DMS114 treated with DMSO at 0.1 percent for 48 hours (cell line): ENCODE data around the gene ARL16.
A peak's percentile ranks its signal among the peaks of the same experiment; 100 is the strongest.

ENCODE experiments used
- DNase-seq: peaks from one replicate; lab custom pipeline; 2025; ENCODE audit not compliant: unreplicated experiment; lab: John Stamatoyannopoulos, UW

The ARL16 gene

DNA sequence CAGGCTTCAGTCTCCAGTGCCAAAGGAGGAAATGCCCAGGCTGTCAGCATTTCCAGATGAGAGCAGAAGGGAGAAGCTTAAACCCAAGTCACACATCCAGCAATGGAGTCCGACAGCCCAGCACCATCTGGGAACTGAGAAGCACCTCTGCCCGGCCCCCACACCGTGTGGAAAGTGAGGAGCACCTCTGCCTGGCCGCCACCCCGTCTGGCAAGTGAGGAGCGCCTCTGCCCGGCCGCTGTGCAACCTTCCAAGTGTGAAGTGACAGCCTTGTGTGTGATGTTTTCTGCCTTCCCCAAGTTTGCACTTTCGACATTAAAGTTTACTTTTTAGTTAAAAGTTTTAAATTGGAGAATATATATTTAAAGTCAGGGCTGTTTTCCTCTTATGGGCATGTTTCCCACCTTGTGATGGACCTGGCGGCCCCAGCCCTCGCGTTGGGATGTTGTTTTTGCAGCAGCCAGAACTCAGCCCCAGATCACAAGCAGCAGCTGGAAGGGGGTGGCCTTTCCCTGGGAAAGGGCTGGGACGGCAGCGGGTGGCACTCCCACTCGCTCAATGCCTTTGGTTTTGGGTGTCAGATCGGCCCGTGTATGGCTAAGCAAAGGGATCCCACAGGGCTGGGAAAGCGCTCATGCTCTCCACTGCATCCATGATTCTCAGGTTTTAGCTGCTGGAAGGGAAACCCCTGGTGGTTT, 9.9 kb downstream of the ARL16 start:
- no peak for DNase-seq

DNA sequence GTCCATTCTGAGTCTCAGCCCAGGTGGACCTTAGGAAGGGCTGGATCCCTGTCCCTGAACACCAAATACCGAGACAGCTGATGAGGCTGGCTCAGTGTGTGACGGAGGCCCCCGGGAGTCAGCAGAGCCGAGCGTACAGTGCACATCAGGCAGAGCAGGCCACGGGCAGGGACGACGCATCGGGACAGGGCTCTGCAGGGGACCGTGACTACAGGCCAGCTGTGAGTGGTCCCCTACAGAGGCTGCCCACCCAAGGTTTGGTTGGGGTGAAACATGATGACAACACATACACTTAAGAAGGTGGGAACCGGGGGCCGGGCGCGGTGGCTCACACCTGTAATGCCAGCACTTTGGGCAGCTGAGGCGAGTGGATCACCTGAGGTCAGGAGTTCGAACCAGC, 10.6 kb downstream of the ARL16 start:
- DNase-seq, result no peak

DNA sequence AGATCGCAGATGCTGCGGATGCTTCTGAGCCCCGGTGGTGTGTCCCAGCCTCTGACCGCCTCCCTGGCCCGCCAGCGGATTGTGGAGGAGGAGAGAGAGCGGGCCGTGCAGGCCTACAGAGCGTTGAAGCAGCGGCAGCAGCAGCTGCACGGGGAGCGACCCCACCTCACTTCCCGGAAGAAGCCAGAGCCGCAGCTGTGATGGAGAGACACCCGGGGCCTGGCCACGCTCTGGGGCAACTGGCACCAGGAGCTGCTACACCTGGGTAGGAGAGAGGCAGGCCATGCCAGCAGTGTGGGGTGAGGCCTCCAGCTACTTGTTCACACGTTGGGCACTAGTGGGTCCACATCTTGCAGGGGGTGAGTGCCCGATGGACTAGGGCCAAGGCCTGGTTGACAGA, 11.1 kb downstream of the ARL16 start:
- DNase-seq, result no peak

DNA sequence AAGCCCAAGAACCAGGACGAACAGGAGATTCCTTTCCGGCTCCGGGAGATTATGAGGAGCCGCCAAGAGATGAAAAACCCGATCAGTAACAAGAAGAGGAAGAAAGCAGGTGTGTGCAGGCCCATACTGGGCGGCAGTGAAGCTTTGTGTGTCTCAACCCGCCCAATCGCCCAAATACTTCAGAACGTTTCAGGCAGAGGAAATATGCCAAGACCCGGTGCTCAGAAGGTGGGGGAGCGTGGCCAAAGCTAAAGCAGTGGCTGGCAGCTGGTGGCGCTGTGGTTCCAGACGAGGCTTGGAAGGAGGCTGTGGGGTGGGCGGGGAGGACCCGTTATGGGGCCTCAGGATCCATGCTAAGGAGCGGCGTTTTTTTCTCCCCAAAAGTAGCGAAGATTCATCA, 15.8 kb downstream of the ARL16 start:
- no peak for DNase-seq

DNA sequence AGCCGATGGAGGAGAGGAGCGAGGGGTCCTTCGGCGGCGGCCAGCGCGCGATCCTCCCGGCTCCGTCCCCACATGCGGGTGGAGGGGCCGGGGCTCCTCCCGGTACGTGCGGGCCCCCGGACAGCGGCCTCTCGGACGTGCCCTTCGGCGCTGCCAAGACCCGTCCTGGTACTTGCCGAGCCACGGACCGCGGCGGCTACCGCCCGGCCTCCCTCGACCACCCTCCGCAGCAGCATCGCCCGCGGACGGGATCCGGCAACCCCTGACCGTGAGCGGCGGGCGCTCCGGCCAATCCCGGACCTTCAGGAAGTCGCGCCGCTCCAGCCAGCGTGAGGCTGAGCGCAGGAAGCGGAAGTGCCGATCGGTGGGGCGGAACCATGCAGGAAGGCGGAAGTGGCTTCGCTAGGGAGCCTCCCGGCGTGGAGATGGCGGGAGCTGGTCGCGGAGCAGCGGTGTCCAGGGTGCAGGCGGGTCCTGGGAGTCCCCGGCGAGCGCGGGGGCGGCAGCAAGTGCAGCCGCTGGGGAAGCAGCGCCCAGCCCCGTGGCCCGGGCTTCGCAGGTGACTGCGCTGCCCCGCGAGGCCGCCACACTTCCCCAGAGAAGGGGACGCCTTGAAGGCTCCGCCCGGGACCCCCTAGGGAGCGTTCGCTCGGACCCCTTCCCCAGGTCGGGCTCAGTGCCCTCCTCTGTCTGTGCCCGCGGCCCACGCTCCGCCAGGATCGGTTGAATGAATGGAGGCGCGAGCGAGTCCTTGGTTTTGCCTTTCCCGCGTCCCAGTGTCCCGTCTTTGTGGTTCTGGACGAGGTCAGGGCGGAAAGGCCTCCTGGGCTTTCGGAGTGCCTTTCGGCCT, 17.0 kb downstream of the ARL16 start, which contains the start of the genes CCDC137 and OXLD1:
Gene CCDC137, plus strand, starts transcription at position 396 of the 850 bp plus-strand sequence. Its CDS starts 30 bp downstream, at position 426.
Gene OXLD1, minus strand, starts transcription at position 264 of the 850 bp plus-strand sequence. Its CDS starts 28 bp downstream, at position 236.
- peak; percentile 84 for DNase-seq

DNA sequence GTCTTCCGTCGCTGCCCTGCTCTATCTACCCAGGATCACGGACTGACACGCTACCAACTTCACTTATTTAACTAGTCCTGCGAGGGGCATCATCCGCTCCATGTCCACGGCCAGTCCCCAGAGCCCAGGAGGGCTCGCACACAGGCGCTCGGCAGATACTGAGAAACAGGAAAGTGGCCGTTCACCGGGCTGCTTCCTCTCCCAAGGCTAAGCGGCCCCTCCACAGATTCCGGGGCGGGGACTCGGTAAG, 17.6 kb downstream of the ARL16 start:
- no peak for DNase-seq

DNA sequence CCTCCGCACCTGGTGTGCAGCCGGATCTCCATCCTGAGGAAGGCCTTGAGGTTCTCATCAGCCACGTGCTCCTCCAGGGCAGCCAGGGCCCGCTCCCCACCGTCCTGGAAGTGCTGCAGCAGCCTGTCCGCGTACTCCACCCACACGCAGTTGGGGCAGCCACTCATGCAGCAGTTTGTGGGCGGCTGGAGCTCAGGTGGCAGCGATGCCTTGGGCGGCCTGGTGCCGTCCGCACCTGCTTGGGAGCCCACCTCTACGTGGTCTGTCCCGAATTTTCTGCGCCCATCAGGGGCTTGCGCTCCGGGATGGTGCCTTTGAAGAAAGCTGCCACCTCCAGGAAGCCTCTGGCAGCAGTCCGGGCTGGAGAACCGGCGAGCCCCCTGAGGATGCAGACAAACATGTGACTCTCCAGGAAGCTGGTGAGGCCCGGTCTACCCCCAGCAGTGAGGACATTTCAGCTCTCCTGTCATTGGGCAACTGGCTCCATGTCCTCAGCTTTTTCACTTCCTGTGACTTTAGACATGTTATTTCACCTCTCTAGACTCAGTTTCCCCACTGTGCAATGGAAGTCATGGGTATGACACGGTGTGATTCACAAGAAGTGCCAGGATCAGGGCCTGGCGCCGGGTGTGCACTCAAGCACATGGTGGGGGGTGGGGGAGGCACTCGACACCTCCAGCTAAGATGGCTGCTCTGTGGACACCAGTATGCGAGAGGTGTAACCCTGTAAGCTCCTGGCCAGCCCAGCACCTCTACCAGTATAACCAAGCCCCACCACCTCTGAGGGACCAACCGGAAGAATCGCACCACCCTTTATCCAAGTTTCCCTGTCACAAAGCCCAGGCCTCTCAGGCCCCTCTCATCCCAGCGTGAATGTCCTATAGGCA, 18.1 kb downstream of the ARL16 start:
- DNase-seq, result no peak

DNA sequence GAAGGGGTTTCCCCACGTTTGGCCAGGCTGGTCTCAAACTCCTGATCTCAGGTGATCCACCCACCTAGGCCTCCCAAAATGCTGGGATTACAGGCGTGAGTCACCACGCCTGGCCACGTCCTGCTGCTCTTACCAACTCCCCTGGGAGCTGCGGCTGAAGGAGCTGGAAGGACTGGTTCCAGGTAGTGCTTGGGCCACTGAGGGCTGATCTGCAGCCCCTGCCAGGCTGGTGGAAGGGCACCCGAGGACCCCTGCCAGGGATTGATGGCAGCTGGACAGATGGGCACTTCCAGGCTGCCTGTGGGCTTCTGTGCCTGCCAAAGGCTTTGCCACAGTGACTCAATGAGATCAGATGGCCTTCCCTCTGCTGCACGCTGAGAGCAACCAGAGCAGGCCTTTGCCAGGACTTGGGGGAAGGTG, 19.5 kb downstream of the ARL16 start:
- DNase-seq, result no peak

DNA sequence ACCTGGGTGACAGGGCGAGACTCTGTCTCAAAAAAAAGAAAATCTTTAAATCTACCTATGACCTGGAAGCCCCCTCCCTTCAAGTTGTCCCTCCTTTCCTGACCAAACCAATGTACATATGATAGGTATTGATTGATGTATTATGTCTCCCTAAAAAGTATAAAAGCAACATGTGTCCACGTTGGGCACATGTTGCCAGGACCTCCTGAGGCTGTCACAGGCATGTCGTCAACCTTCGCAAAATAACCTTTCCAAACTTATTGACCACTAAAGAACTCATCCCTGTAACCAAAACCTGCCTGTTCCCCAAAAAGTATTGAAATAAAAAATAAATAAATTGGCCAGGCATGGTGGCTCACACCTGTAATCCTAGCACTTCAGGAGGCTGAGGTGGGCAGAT, 21.6 kb downstream of the ARL16 start:
- no peak for DNase-seq

DNA sequence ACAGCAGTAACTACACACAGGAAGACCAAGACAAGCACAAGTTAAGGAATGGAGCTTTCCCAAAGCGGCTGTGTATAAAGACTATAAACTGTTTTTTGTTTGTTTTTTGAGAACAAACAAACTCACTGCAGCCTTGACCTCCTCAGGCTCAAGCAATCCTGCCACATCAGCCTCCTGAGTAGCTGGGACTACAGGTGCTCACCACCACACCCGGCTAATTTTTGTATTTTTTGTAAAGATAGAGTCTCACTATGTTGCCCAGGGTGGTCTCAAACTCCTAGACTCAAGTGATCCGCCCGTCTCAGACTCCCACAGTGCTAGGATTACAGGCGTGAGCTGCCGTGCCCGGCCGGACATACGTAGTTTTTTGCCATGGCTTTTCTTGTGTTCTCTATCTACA, 23.2 kb downstream of the ARL16 start:
- DNase-seq, result no peak

DNA sequence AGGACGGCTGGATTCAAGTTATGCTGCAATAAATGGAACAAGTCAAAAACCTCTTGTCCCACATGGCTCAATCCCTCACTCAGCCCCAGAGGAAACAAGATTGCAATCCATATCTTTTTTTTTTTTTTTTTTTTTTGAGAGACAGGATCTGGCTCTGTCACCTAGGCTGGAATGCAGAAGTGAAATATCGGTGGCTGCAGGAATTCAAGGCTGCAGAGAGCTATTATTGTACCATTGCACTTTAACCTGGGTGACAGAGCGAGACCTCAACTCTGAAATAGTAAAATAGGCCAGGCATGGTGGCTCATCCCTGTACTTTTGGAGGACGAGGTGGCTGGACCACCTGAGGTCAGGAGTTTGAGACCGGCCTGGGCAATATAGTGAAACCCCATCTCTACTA, 24.6 kb downstream of the ARL16 start:
- DNase-seq, result no peak

DNA sequence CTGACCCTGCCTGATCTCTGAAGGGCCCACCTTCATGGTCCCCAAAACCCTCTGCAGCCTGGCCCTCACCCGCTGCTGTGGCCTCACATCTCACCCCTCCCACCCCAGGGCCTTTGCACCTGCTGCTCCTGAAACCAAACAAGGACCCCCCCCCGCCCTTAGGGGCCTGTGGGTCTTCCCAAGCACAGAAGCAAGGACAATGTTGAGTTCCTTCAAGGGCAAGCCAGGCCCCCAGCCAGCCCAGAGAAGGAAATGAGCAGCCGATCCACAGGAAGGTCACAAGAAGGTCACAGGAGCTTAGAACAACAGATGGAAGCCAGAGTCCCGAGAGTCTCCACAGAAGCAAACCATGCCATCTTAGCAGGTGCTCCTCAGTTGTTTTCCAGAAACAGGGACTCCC, 26.8 kb downstream of the ARL16 start:
- no peak for DNase-seq

DNA sequence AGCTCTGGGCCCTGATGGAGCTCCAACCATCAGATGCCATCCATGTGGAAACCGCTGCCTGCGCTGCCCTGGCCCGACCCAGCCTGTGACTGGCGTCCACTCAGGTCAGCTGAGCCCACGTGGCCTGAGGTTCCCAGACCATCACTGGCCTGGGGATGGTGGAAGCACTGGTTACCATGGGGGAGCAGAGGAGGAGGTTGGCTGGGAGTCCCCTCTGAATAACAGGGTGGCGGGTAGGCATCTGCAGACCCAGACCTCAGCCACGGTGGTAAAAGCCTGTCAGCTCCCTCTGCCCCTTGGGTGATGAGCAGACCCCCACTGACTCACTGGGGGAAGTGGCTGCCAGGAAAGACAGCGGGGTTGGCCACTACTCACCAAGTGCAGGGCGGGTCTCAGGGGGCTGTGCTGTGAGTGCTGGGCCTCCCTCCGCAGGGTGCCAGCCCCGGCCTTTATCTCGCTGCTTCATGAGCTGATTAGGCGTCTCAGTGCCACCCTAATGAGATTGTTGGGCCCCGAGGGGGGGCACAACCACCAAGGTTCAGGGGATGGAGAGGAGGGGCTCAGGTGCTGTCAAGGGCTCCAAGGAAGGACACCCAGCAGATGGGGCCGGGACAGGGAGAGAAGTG, 27.4 kb downstream of the ARL16 start, which contains the start of gene PDE6G:
Gene PDE6G, minus strand, starts transcription at position 425 of the 626 bp plus-strand sequence. CDS start 3,237 bp downstream, outside the sequence.
- no peak for DNase-seq

DNA sequence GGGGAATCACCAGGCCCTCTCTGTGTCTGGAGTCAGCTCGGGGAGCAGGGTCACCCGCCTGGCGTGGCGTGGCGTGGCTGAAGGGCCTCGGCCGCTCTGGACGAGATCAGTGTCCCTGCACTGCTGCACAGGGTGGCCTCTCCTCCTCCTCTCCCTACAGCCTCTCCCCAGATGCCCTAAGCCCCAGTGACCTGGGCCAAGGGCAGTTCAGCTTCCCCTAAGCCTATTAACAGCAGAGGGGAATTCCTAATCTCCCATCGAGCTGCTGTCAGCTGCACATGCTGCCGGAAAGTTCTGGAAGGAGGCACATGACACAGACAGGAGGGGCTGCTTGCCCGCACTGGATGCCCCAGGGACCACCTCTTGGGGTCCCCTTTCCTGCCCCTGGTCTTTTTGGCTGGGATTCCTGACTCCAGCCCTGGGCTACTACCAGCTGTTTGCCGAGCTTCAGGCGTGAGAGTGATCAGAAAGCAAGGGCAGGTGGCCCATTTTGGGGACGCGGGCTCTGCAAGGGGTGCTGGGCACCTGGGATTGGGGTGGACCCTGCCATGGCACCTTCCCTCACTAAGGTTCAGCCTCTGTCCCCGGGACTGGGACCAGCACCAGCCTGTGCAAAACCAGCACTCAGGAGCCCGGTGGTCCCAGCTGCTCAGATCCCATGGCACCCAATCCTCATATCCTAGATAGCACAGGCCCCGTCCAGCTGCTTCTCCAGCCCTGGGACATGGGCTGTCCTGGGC, 28.0 kb downstream of the ARL16 start:
- no peak for DNase-seq

DNA sequence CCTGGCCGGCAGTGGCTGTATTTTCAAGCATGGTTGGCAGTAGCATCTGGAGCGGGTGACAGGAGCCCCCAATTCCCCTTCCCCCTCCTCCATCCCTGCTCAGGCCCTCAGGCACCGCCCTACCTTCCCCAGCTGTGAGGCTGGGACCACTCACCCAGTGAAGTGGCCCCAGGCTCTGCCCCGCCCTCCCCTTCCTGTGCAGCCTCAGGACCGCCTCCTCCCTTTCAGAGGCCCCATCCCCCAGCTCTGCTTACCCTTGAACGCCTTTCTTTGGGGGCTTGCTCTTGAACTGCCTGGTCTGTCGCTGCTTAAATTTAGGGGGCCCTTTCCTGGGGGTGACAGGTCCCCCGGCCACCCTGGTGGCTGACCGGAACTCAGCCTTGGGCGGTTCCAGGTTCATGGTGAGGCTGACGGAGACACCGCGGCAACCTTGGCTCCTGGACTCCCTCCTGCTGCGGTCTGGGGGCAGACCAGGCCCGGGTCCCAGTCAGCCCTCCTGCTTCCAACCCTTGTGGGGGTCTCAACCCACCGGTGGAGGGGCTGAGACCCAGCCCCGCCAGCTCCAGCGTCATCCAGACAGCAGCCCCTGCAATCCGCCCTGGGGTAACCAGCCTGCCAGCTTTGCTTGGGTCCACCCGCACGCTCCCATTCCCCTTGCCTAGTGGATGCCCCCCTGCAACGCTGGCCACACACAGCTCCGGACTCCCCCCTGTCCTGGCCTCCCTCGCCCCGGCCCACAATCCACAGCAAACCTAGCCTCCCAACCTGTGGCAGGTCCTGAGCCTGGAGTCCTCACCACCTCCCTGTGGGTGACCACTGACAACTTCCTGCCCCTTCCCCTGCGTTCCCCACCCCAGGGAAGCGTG, 30.5 kb downstream of the ARL16 start:
- DNase-seq, result no peak

DNA sequence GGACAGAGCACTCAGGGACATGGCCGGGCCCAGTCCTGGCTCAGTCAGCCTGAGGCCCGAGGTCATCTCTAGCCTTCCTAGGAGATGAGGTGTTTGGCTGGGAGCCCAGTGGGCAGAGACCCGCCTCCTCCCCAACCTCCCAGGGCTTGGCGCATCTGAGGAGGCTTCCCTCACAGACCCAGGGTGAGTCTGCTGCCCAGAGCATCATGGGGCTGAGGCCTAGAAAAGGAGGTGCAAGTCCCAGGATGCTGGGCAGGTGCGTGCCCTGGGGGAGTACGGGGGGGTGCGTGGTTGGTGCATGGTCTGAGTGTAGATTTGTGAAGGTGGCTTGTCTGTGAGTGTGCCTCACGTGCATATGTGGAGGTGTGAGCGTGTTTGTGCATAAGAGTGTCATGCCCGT, 31.9 kb downstream of the ARL16 start:
- no peak for DNase-seq

DNA sequence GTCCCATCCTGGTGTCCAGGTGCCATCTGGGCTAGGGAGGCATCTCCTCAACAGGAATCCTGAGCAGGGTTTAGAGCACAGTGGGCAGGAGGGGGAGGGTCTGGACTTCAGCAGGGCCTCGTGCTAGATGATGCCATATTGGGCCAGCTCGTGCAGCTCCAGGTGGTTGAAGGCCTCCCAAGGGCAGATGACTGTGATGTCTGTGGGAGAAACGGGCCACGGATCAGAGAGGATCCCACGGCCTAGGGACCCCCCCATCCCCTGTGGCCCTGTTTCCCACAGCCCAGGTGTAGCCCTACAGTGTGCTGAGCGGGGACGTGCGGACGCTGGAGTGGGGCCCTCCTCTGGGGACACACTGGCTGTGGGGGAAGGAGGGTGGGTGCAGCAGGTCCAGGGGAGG, 32.6 kb downstream of the ARL16 start:
- DNase-seq, result no peak

DNA sequence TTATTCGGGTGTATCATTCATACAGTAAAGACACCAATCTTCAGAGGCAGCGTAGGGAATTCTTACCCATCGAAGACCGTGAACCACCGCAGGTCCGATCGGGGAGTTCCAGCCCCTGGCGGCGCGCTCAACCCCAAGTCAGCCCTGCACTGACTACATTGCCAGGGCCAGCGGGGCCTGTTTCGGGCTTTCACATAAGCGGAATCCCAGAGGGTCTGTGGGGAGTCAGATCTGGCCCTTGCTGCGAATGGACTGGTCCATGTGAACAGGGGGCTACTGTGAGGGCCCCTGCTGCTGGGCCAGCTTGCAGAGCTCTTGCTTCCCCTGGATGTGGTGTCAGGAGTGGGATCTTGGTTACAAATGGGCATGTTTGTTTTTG, 34.9 kb downstream of the ARL16 start:
- DNase-seq, result no peak

DNA sequence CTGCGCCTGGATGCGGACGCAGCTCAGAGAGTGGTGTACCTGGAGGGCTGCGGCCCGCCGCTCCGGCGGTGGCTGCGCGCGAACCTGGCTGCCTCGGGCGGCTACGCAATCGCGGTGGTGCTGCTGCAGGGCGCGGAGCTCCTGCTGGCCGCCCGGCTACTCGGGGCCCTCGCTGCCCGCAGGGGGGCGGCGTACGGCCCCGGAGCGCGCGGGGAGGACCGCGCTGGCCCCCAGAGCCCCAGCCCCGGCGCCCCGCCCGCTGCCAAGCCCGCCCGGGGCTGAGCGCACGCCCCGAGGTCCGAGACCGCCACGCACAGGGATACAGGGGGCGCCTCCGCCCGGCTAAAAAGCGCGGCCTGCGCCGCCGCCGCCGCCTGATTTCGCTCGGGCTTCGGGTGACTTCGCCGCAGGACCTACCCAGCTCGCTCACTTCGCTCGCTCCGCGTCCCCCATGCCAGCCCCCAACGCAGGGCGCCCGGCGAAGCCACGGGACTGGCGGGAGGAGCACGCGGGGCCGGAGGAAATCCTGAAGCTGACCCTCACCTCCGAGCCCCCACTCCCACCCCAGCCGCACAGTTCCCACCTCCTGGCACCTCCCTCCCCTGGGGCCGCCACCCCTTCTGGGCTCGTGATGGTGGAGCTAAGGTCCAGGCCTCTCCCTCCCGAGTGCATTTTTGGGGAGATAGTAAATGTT, 35.4 kb downstream of the ARL16 start:
- no peak for DNase-seq
